Bronchial epithelial cell (primary cell): ENCODE measurements around the gene CHRNA5. TPM values are rescaled to one million over a fixed set of nuclear protein-coding genes. Genes with fewer than 3 reads are reported as not detected.

Experiments used
- DNase-seq: peaks from one replicate; pipeline ENCODE4 v3.0.0-alpha.2; 2010; ENCODE audit warnings: low read depth
- FAIRE-seq: peaks from 2 replicates; lab custom pipeline; 2011; peaks lifted over from hg19 to GRCh38; lab: Jason Lieb, UNC
- H3K27me3 ChIP-seq: 2 replicates; pipeline ENCODE4 v1.5.1; 2011; ENCODE audit warnings: low read length; ENCODE audit not compliant: control insufficient read depth, insufficient read depth
- H3K36me3 ChIP-seq: 2 replicates; pipeline ENCODE4 v1.5.1; 2011; ENCODE audit warnings: low read length; ENCODE audit not compliant: control insufficient read depth, insufficient read depth
- H3K4me3 ChIP-seq: 2 replicates; pipeline ENCODE4 v1.5.1; 2011; ENCODE audit warnings: mild to moderate bottlenecking, low read depth, low read length, control low read depth
- CTCF ChIP-seq: IDR thresholded peaks from 2 replicates; pipeline ENCODE4 v1.5.1; 2011; ENCODE audit warnings: mild to moderate bottlenecking, moderate library complexity, low read length, control low read depth, inconsistent platforms; ENCODE audit not compliant: insufficient read depth, severe bottlenecking
- total RNA-seq: library from RNA; depleted of rRNA; stranded (reverse); fragments of >200 nt; gene quantifications from 2 replicates; pipeline ENCODE4 v1.2.1, GENCODE V29; 2014

Gene CHRNA5
- total RNA-seq, 1 donor from 2014 or later: 2.4 TPM

- TF ChIP-seq CTCF: no peak
- FAIRE-seq: no peak
- H3K36me3 ChIP-seq: no peaks in the 10 kb centered on the region
These were observed 48.7 kb downstream of the CHRNA5 start for GRCh38 chr15:78614021-78614420.

DNA sequence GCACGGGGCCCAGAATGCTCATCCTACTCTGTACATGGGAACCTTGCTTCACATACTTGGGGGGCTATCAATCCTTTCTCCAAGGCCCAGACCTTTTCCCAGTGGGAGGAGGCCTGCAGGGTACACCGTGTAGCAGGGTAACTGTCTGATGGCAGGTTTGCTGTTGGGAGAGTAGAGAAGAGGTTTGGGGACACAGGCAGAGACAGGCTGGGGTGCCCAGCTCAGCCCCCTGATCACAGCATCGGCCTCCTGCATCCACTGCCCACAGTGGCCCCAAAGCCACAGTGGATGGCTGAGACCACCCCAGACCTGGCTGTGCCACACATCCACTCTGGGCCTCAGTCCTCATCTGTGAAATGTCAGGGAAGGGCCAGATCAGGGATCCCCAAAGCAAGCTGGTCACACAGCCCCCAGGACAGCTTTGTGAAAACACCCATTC is 49.9 kb downstream of the CHRNA5 start:
- FAIRE-seq: no peak
- no peak for TF ChIP-seq CTCF
- DNase-seq: no peak
- Histone ChIP-seq H3K27me3 (peaks cover 7% of the 10 kb centered on the region), H3K36me3 (no peaks in the 10 kb centered on the region), H3K4me3 (no peak overlapping the region)

More at GRCh38 chr15:78614021-78614420, 48.7 kb downstream of the CHRNA5 start:
- H3K27me3 ChIP-seq: no peaks in the 10 kb centered on the region
- DNase-seq: no peak
- H3K4me3 ChIP-seq: no peak overlapping the region

DNA sequence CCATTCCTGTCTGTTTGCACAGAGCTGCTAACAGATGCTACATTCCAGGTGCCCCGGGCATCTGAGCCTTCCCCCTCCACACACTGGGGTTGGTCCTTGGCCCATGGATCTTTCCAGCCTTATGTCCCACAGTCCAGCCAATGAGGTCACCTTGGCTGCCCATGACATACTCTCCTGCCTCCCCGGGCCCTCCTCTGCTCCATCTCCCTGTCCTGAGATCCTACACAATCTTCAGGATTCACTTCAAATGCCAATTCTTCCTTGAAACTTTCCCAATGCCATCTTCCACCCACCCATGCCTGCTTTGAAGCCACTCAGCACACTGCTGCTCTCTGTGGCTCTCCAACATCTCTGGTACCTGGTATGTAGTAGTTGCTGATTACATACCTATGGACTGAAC is 51.2 kb downstream of the CHRNA5 start:
- TF ChIP-seq CTCF: no peak
- Histone ChIP-seq H3K27me3 (peaks cover 10% of the 10 kb centered on the region), H3K4me3 (no peak overlapping the region), H3K36me3 (no peaks in the 10 kb centered on the region)
- no peak for DNase-seq
- FAIRE-seq: no peak

DNA sequence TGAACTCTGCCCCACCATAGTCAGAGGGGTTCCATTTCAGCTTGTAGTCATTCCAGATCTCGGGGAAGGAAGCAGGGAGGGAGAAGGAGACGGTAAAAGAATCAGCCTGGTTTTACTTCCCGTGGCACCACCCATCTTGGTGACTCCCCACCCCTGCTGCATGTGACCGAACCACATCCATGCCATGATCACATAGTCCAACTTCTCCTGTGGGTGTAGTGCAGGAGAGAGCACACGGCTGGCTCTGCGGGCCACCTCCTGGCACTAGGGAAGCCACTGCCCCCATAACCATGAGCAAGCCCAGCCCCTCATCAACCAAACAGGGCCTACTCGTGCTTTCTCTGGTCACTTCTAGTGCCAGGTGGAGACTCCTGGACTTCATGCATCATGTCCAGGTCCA is 51.8 kb downstream of the CHRNA5 start:
- DNase-seq: no peak
- Histone ChIP-seq H3K4me3 (no peak overlapping the region), H3K27me3 (peaks cover 14% of the 10 kb centered on the region), H3K36me3 (no peaks in the 10 kb centered on the region)
- no peak for FAIRE-seq
- TF ChIP-seq CTCF: no peak

- Histone ChIP-seq H3K36me3 (no peaks in the 10 kb centered on the region), H3K4me3 (no peak overlapping the region), H3K27me3 (peaks cover 15% of the 10 kb centered on the region)
- no peak for TF ChIP-seq CTCF
- FAIRE-seq (peak; percentile 40), DNase-seq (peak; percentile 30)
These were observed 52.2 kb downstream of the CHRNA5 start for GRCh38 chr15:78617516-78617915.

- peaks cover 15% of the 10 kb centered on the region for H3K27me3 ChIP-seq
- no peaks in the 10 kb centered on the region for H3K36me3 ChIP-seq
- no peak for TF ChIP-seq CTCF
- DNase-seq (no peak), FAIRE-seq (no peak)
- H3K4me3 ChIP-seq: no peak overlapping the region
These were observed 52.7 kb downstream of the CHRNA5 start for GRCh38 chr15:78618064-78618463.
